HL-60 (cell line): Measurements from ENCODE around the gene SLC36A2.

Source experiments
- DNase-seq, 2 experiments: peaks; one replicate each; pipeline ENCODE4 v3.0.0-alpha.2; 2010 to 2020; ENCODE audit warnings: low read depth in 1 of 2, low spot score in 1 of 2
- H3K27ac ChIP-seq: fragments of 250-450 bp; sonication (Bioruptor Pico); replicated peaks from 2 replicates; pipeline ENCODE4 v1.5.1; 2020; ENCODE audit warnings: mild to moderate bottlenecking, moderate library complexity
- H3K27me3 ChIP-seq: fragments of 250-450 bp; sonication (Bioruptor Pico); 2 replicates; pipeline ENCODE4 v1.5.1; 2021; ENCODE audit warnings: mild to moderate bottlenecking, moderate library complexity; ENCODE audit not compliant: insufficient read depth, poor library complexity, severe bottlenecking
- H3K4me3 ChIP-seq: replicated peaks from 2 replicates; pipeline ENCODE4 v1.5.1; 2011; ENCODE audit warnings: mild to moderate bottlenecking, control low read depth, low read length; ENCODE audit not compliant: insufficient read depth
- CTCF ChIP-seq: IDR thresholded peaks from one replicate; pipeline ENCODE4 v1.5.1; 2011; ENCODE audit warnings: low read length, control low read depth, inconsistent platforms; ENCODE audit not compliant: insufficient read depth
- GABPA ChIP-seq: IDR thresholded peaks from 2 replicates; pipeline ENCODE4 v1.6.1; 2012; ENCODE audit warnings: low read depth
- POLR2AphosphoS5 ChIP-seq: IDR thresholded peaks from 2 replicates; pipeline ENCODE4 v1.6.1; 2012; ENCODE audit warnings: low read depth
- REST ChIP-seq: IDR thresholded peaks from 2 replicates; pipeline ENCODE4 v1.6.1; 2012; ENCODE audit warnings: low read depth; ENCODE audit not compliant: insufficient replicate concordance
- SPI1 ChIP-seq: IDR thresholded peaks from 2 replicates; pipeline ENCODE4 v1.6.1; 2012; ENCODE audit warnings: low read depth, mild to moderate bottlenecking, borderline replicate concordance

SLC36A2 gene

GRCh38 chr5:151284392-151284967 is 62.9 kb downstream of the SLC36A2 start:
- peak in 1 of 2 experiments; percentile 8 for DNase-seq
- no peak overlapping the region for H3K27ac ChIP-seq
- H3K4me3 ChIP-seq: no peak overlapping the region
- no peaks in the 10 kb centered on the region for H3K27me3 ChIP-seq
- TF ChIP-seq POLR2AphosphoS5 (no peak), SPI1 (no peak), REST (no peak), GABPA (no peak), CTCF (peak; percentile 37)

- Histone ChIP-seq H3K27me3 (no peaks in the 10 kb centered on the region), H3K27ac (no peak overlapping the region), H3K4me3 (no peak overlapping the region)
- DNase-seq: no peak
- no peak for TF ChIP-seq POLR2AphosphoS5
- TF ChIP-seq CTCF: no peak
- no peak for TF ChIP-seq GABPA
- no peak for TF ChIP-seq REST
- no peak for TF ChIP-seq SPI1
Measured at GRCh38 chr5:151283120-151283825, 64.1 kb downstream of the SLC36A2 start.

GRCh38 chr5:151281001-151281639 is 66.2 kb downstream of the SLC36A2 start:
- no peak for TF ChIP-seq GABPA
- TF ChIP-seq REST: no peak
- H3K27me3 ChIP-seq: no peaks in the 10 kb centered on the region
- no peak overlapping the region for H3K27ac ChIP-seq
- DNase-seq: no peak
- no peak overlapping the region for H3K4me3 ChIP-seq
